GM12878 (cell line): ENCODE measurements around the gene ERBB3. TPM values are rescaled to one million over a fixed set of nuclear protein-coding genes. Genes with fewer than 3 reads are reported as not detected.
A peak's percentile ranks its signal among the peaks of the same experiment; 100 is the strongest.

ENCODE experiments used
- ATAC-seq: fragments of 200-7000 bp; cut with Tn5 transposase; 3 replicates; pipeline ENCODE4 v1.9.1; 2020; ENCODE audit warnings: mild to moderate bottlenecking, moderate library complexity
- Bru-seq: library from RNA; stranded (reverse); fragments of 400-500 nt; gene quantifications from one replicate; lab custom pipeline; 2021; lab: Mats Ljungman, UMichigan
- BruChase-seq, 2 experiments: library from RNA; stranded (reverse); fragments of 400-500 nt; gene quantifications; one replicate each; lab custom pipeline; 2021; lab: Mats Ljungman, UMichigan
- BruUV-seq: library from RNA; stranded (reverse); fragments of 400-500 nt; replicated peaks from 2 replicates; lab custom pipeline; 2021; lab: Mats Ljungman, UMichigan
- CTCF ChIA-PET: fragments of 300-600 bp; sonication (Branson Sonifier 250); formaldehyde crosslinking; extraction: SDS; loops from one replicate; lab custom pipeline; 2021; ENCODE audit warnings: inconsistent platforms; lab: Yijun Ruan, JAX
- POLR2A ChIA-PET: fragments of 350-600 bp; formaldehyde crosslinking; extraction: SDS; loops from one replicate; lab custom pipeline; 2021; ENCODE audit warnings: inconsistent platforms; lab: Charles Lee
- RAD21 ChIA-PET: fragments of 300-600 bp; sonication (Branson Sonifier 250); formaldehyde crosslinking; loops from one replicate; lab custom pipeline; 2023; ENCODE audit warnings: antibody characterized with exemption; ENCODE audit not compliant: unreplicated experiment; lab: Charles Lee
- SMC1A ChIA-PET: fragments of 300-600 bp; sonication (Branson Sonifier 250); formaldehyde crosslinking; loops from one replicate; lab custom pipeline; 2023; ENCODE audit not compliant: unreplicated experiment, uncharacterized antibody; lab: Charles Lee
- DNase-seq: peaks from one replicate; pipeline ENCODE4 v3.0.0-alpha.2; 2011; ENCODE audit warnings: low read depth, low spot score
- FAIRE-seq: peaks from 3 replicates; lab custom pipeline; 2011; peaks lifted over from hg19 to GRCh38; lab: Jason Lieb, UNC
- H2AFZ ChIP-seq: 2 replicates; pipeline ENCODE4 v1.6.0; 2011; ENCODE audit warnings: low read depth, low read length, control low read depth; ENCODE audit not compliant: control insufficient read depth
- H3K27ac ChIP-seq: 2 replicates; pipeline ENCODE4 v1.5.1; 2011; ENCODE audit warnings: control low read depth; ENCODE audit not compliant: control insufficient read depth, insufficient read depth
- H3K27me3 ChIP-seq, 2 experiments: replicated peaks in 1 of 2; 2 replicates each; pipeline versions ENCODE4 v1.6.0 to v1.6.1; 2011; ENCODE audit warnings: low read length in 1 of 2; ENCODE audit not compliant: control insufficient read depth in 2 of 2, insufficient read depth in 2 of 2
- H3K36me3 ChIP-seq, 2 experiments: 2 replicates each; pipeline ENCODE4 v1.5.1; 2011; ENCODE audit warnings: low read length in 1 of 2; ENCODE audit not compliant: control insufficient read depth in 2 of 2, insufficient read depth in 2 of 2
- H3K4me1 ChIP-seq: 2 replicates; pipeline ENCODE4 v1.6.1; 2011; ENCODE audit warnings: mild to moderate bottlenecking, low read length, moderate library complexity, mixed read lengths; ENCODE audit not compliant: control insufficient read depth, insufficient read depth
- H3K4me2 ChIP-seq: 2 replicates; pipeline ENCODE4 v1.6.0; 2011; ENCODE audit warnings: control low read depth; ENCODE audit not compliant: control insufficient read depth, insufficient read depth
- H3K4me3 ChIP-seq: fragments of 200-600 bp; sonication (generic); 2 replicates; pipeline ENCODE4 v1.5.1; 2016
- H3K79me2 ChIP-seq: 2 replicates; pipeline ENCODE4 v1.6.0; 2011; ENCODE audit warnings: low read length; ENCODE audit not compliant: control insufficient read depth, insufficient read depth
- H3K9ac ChIP-seq: 2 replicates; pipeline ENCODE4 v1.8.0; 2011; ENCODE audit warnings: low read length, control low read depth, mixed read lengths; ENCODE audit not compliant: control insufficient read depth, insufficient read depth
- H3K9me3 ChIP-seq: replicated peaks from 3 replicates; pipeline ENCODE4 v1.5.1; 2011; ENCODE audit warnings: mild to moderate bottlenecking, low read length; ENCODE audit not compliant: control insufficient read depth, insufficient read depth
- H4K20me1 ChIP-seq: 2 replicates; pipeline ENCODE4 v1.6.0; 2011; ENCODE audit not compliant: control insufficient read depth, insufficient read depth
- BCL11A ChIP-seq: IDR thresholded peaks from 2 replicates; pipeline ENCODE4 v1.6.1; 2011; ENCODE audit warnings: low read depth, low read length
- CBX5 ChIP-seq: sonication (generic); IDR thresholded peaks from 2 replicates; pipeline ENCODE4 v1.6.1; 2016; ENCODE audit warnings: low read depth, moderate library complexity, mild to moderate bottlenecking, inconsistent platforms
- E2F8 ChIP-seq: fragments of 450-650 bp; IDR thresholded peaks from 2 replicates; pipeline ENCODE4 v1.6.1; 2018; ENCODE audit warnings: mild to moderate bottlenecking, low read depth, moderate library complexity; ENCODE audit not compliant: partially characterized antibody
- ESRRA ChIP-seq: IDR thresholded peaks from 2 replicates; pipeline ENCODE4 v1.6.1; 2012; ENCODE audit warnings: mild to moderate bottlenecking, low read length, improper control_type of control experiment
- GABPA ChIP-seq: IDR thresholded peaks from 2 replicates; pipeline ENCODE4 v1.6.1; 2014; ENCODE audit warnings: antibody characterized with exemption, low read depth, mild to moderate bottlenecking, inconsistent platforms
- IKZF2 ChIP-seq, 2 experiments: fragments of 450-650 bp; IDR thresholded peaks; 2 replicates each; pipeline ENCODE4 v1.6.1; 2017; ENCODE audit warnings: mild to moderate bottlenecking in 2 of 2, moderate library complexity in 2 of 2
- JUNB ChIP-seq: IDR thresholded peaks from 2 replicates; pipeline ENCODE4 v1.6.1; 2016; ENCODE audit warnings: antibody characterized with exemption, mild to moderate bottlenecking
- MTA3 ChIP-seq: IDR thresholded peaks from 2 replicates; pipeline ENCODE4 v1.6.1; 2012; ENCODE audit warnings: low read length, inconsistent platforms, borderline replicate concordance
- RAD21 ChIP-seq: IDR thresholded peaks from 2 replicates; pipeline ENCODE4 v1.6.1; 2011; ENCODE audit warnings: mild to moderate bottlenecking, low read depth, low read length, moderate library complexity; ENCODE audit not compliant: insufficient read depth
- TARDBP ChIP-seq: IDR thresholded peaks from 2 replicates; pipeline ENCODE4 v1.6.1; 2016; ENCODE audit warnings: borderline replicate concordance
- TBL1XR1 ChIP-seq: IDR thresholded peaks from 2 replicates; pipeline ENCODE4 v1.6.1; 2012; ENCODE audit warnings: low read depth, low read length, improper control_type of control experiment
- ZZZ3 ChIP-seq: IDR thresholded peaks from 2 replicates; pipeline ENCODE4 v1.6.1; 2011; ENCODE audit warnings: low read depth; ENCODE audit not compliant: control insufficient read depth, insufficient read length
- WGBS: methylation state at CpG from one replicate; pipeline ENCODE4 v1.1.6; 2016; ENCODE audit warnings: low lambda C conversion rate; ENCODE audit not compliant: insufficient replicate concordance, insufficient coverage; ENCODE audit errors: missing lambda C conversion rate; 5-methylcytosine and 5-hydroxymethylcytosine counted together
- in situ Hi-C: fragments of 300-500 bp; cut with MboI; formaldehyde crosslinking; loops from 9 replicates; pipeline ENCODE4 v1.14.3; 2018; ENCODE audit warnings: mixed read lengths
- intact Hi-C: fragments of 100-400 bp; cut with micrococcal nuclease; formaldehyde crosslinking; loops from one replicate; pipeline ENCODE4 v1.14.2; 2022; ENCODE audit not compliant: unreplicated experiment
- long read RNA-seq, 2 experiments: library from polyadenylated mRNA; unstranded; transcript quantifications; one replicate each; pipeline ENCODE4 v2.0.0, GENCODE V29; 2019 to 2020
- polyA minus RNA-seq, 3 experiments: library from RNA; depleted of rRNA, polyadenylated mRNA; stranded (reverse); fragments of >200 nt; gene quantifications; 2 replicates each; pipeline ENCODE4 v1.2.3, GENCODE V29; 2011
- polyA plus RNA-seq, 11 experiments: library from polyadenylated mRNA; depleted of rRNA in 4 of 11; unstranded in 6 of 11; stranded (reverse) in 5 of 11; fragments of >200 nt; fragmentation: Nextera tagmentation in 4 of 11; fragmentation: Illumina TruSeq in 1 of 11; extraction: Ambion mirVana in 4 of 11; extraction: Trizol in 1 of 11; gene quantifications; 1 replicate in 1 of 11; 2 replicates in 10 of 11; pipeline versions ENCODE4 v1.2.1 to v1.2.3, GENCODE V29; 2011 to 2016; ENCODE audit warnings: inconsistent platforms in 2 of 11, missing spikeins in 2 of 11, low read depth in 1 of 11
- total RNA-seq, 4 experiments: library from RNA; depleted of rRNA in 3 of 4; stranded (reverse); fragments of >200 nt in 3 of 4; fragmentation: Illumina TruSeq in 1 of 4; extraction: Trizol in 1 of 4; gene quantifications; 2 replicates each; pipeline versions ENCODE4 v1.2.1 to v1.2.3, GENCODE V29; 2013 to 2021
- TF ChIP-seq, protein P1 (sequence below): IDR thresholded peaks from 2 replicates; pipeline ENCODE4 v1.6.1; 2012; ENCODE audit warnings: low read depth, low read length, improper control_type of control experiment
- TF ChIP-seq, protein P2 (sequence below): fragments of 450-650 bp; IDR thresholded peaks from 2 replicates; pipeline ENCODE4 v1.6.1; 2017; ENCODE audit warnings: mild to moderate bottlenecking

ERBB3 gene
- not detected in 2 replicates for total RNA-seq (2013; cell fraction: nucleolus; rRNA removed)
- total RNA-seq (2014; rRNA removed) (not detected in 2 replicates), total RNA-seq (2014; rRNA removed; fragmentation: Illumina TruSeq; extraction: Trizol) (0.04 TPM in 1 of 2 replicates, not detected in the other), total RNA-seq (2021) (0.58 and 0.72 TPM in 2 replicates), polyA plus RNA-seq (2011; rRNA removed) (not detected in 2 replicates), polyA plus RNA-seq (2014; fragmentation: Illumina TruSeq; extraction: Trizol) (0.03 and 0.08 TPM in 2 replicates), polyA plus RNA-seq (2014; fragmentation: Nextera tagmentation; extraction: Ambion mirVana) (under 1 TPM in 1 of 2 experiments, not detected in 1; 0.08 TPM), polyA plus RNA-seq (2014; rRNA removed) (0.03 and 0.04 TPM in 2 replicates), polyA plus RNA-seq (2016; fragmentation: Nextera tagmentation; extraction: Ambion mirVana) (not detected), polyA minus RNA-seq (2011; rRNA and poly(A)+ RNA removed) (not detected in 2 replicates), Bru-seq, nascent RNA (percentile 11 among the genes with signal in this experiment), BruChase-seq, experiment 1, labeled RNA remaining after a 6-hour chase (percentile 21 among the genes with signal in this experiment), BruChase-seq, experiment 2, labeled RNA remaining after a 2-hour chase (percentile 18 among the genes with signal in this experiment)
- not detected for polyA plus RNA-seq (2011; ENCODE audit: low read depth)
- polyA plus RNA-seq (2011; cell fraction: cytosol; rRNA removed): not detected in 2 replicates
- not detected in 2 replicates for polyA plus RNA-seq (2011; cell fraction: nucleus; rRNA removed)
- polyA plus RNA-seq (2012): 0.15 and 0.17 TPM in 2 replicates
- polyA minus RNA-seq (2011; cell fraction: cytosol; rRNA and poly(A)+ RNA removed): not detected in 2 replicates
- not detected in 2 replicates for polyA minus RNA-seq (2011; cell fraction: nucleus; rRNA and poly(A)+ RNA removed)
- long read RNA-seq, experiment 1: 0 reads
- long read RNA-seq, experiment 2: 0 reads

DNA sequence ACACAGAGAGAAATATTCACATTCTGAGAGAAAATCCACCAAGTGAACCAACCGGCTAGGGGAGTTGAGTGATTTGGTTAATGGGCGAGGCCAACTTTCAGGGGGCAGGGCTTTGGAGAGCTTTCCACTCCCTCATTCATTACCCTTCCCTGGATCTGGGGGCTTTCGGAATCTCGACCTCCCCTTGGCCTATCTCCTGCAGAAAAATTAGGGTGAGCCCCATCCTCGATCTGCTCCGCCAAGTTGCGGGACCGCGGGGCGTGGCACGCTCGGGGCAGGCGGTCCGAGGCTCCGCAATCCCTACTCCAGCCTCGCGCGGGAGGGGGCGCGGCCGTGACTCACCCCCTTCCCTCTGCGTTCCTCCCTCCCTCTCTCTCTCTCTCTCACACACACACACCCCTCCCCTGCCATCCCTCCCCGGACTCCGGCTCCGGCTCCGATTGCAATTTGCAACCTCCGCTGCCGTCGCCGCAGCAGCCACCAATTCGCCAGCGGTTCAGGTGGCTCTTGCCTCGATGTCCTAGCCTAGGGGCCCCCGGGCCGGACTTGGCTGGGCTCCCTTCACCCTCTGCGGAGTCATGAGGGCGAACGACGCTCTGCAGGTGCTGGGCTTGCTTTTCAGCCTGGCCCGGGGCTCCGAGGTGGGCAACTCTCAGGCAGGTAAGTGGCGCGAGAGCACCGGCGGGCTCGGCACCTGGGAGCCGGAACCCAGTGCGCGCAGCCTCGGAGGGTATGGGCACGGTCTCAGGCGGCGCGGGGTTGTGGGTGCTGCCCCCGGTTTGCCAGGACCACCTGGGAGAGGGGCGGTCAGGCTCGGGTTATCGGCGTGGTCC is at the start of gene ERBB3:
ERBB3 (plus strand) TSS at position 443 of the 833 bp plus-strand sequence; CDS start at position 579, 136 bp downstream.
- SMC1A ChIA-PET: no interaction called here
- no peak for DNase-seq
- Histone ChIP-seq H3K9me3 (no peaks in the 10 kb centered on the region), H2AFZ (peak within 1 kb of the TSS; percentile 55), H3K4me1 (no peaks in the 10 kb centered on the region), H3K9ac (no peak within 1 kb of the TSS), H3K36me3 (no peaks in the 10 kb centered on the region), H3K79me2 (no peaks in the 10 kb centered on the region), H3K4me3 (peak within 1 kb of the TSS; percentile 65), H4K20me1 (no peaks in the 10 kb centered on the region), H3K27me3 (peaks cover 9 to 15% of the 10 kb centered on the region in 2 experiments; a peak in 3 of 4 replicates), H3K27ac (no peak within 1 kb of the TSS), H3K4me2 (peak within 1 kb of the TSS; percentile 95)
- ATAC-seq: peak; percentile 66
- no peak for FAIRE-seq
- RAD21 ChIA-PET: no interaction called here
- intact Hi-C loops (loop anchor here (5.0 kb wide), 1 partner anchor 33 kb away; no protein-coding TSS in a partner anchor), in situ Hi-C loops (no loop called here)
- 5% methylated on average over 55 of the region's 59 CpGs for WGBS
- TF ChIP-seq, protein P1, sequence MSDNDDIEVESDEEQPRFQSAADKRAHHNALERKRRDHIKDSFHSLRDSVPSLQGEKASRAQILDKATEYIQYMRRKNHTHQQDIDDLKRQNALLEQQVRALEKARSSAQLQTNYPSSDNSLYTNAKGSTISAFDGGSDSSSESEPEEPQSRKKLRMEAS: no peak
- TF ChIP-seq GABPA (no peak), BCL11A (no peak), E2F8 (no peak), CBX5 (no peak), JUNB (no peak), ZZZ3 (no peak), IKZF2 (IDR thresholded peaks at IDR 0.05) (no peak), MTA3 (no peak), ESRRA (no peak), TARDBP (no peak), RAD21 (no peak), TBL1XR1 (no peak)
- TF ChIP-seq, protein P2, sequence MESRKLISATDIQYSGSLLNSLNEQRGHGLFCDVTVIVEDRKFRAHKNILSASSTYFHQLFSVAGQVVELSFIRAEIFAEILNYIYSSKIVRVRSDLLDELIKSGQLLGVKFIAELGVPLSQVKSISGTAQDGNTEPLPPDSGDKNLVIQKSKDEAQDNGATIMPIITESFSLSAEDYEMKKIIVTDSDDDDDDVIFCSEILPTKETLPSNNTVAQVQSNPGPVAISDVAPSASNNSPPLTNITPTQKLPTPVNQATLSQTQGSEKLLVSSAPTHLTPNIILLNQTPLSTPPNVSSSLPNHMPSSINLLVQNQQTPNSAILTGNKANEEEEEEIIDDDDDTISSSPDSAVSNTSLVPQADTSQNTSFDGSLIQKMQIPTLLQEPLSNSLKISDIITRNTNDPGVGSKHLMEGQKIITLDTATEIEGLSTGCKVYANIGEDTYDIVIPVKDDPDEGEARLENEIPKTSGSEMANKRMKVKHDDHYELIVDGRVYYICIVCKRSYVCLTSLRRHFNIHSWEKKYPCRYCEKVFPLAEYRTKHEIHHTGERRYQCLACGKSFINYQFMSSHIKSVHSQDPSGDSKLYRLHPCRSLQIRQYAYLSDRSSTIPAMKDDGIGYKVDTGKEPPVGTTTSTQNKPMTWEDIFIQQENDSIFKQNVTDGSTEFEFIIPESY: no peak
- POLR2A ChIA-PET: no interaction called here
- no TSS peak for BruUV-seq
- CTCF ChIA-PET: interaction anchor here (0.6 kb wide), 1 partner anchor 361 kb away, joined by 3 read pairs; no protein-coding TSS in a partner anchor
